SK-N-SH treated with all-trans-retinoic acid at 6 μM for 48 hours (cell line): Measurements from ENCODE around the gene SLC6A6.

ENCODE experiments used
- GLIS3 ChIP-seq: fragments of 250-450 bp; sonication (Bioruptor Pico); IDR thresholded peaks from 2 replicates; pipeline ENCODE4 v1.5.0; 2020; ENCODE audit warnings: mild to moderate bottlenecking, moderate library complexity
- ISL1 ChIP-seq: fragments of 250-450 bp; sonication (Bioruptor Pico); IDR thresholded peaks from 2 replicates; pipeline ENCODE4 v2.1.2; 2022; ENCODE audit warnings: mild to moderate bottlenecking, moderate library complexity

DNA sequence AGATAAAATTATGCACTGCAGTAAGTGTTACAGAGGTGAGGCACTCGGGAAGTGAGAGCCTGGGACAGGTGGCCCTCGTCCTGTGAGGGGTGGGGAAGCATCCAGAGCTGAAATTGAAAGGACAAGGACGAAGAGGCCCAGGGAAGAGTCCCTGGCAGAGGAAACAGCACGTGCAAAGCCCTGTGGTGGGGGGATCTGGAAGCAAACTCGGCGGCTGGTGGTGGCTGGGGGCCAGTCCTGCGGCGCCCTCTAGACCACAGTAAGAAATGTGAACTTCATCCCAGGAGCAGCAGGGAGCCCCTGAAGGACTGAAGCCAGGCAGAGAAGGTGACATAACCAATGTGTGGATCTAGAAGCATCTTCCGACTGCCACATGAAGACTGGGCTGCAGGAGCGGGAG, 94.9 kb downstream of the SLC6A6 start:
- TF ChIP-seq GLIS3 (CRISPR knock-in tag) (no peak), ISL1 (CRISPR knock-in tag) (no peak)
